Epithelial cell of proximal tubule (primary cell): Measurements from ENCODE around the gene MYL6B. TPM values are rescaled to one million over a fixed set of nuclear protein-coding genes. Genes with fewer than 3 reads are reported as not detected.
"Not testable (repeated sequence)": the region's sequence is repeated elsewhere in the genome, so short reads cannot be mapped to it uniquely, and the experiment has no call there.

Experiments used
- DNase-seq: peaks from one replicate; pipeline ENCODE4 v3.0.0-alpha.2; 2011; ENCODE audit warnings: low read depth
- H3K4me3 ChIP-seq: 2 replicates; pipeline ENCODE4 v1.5.1; 2011; ENCODE audit warnings: low read depth, mild to moderate bottlenecking, low read length
- CTCF ChIP-seq: conservative IDR thresholded peaks from 2 replicates; pipeline ENCODE4 v1.5.1; 2012; ENCODE audit warnings: low read depth, mild to moderate bottlenecking, low read length
- total RNA-seq: library from RNA; depleted of rRNA; stranded (reverse); fragments of >200 nt; gene quantifications from 2 replicates; pipeline ENCODE4 v1.2.3, GENCODE V29; 2015

Gene MYL6B
- total RNA-seq, 1 donor from 2014 or later, result 133 TPM

- no peak for DNase-seq
- H3K4me3 ChIP-seq, result peak overlapping the region; percentile 92
- no peak for TF ChIP-seq CTCF
Observed at GRCh38 chr12:56190695-56191155, 38.3 kb downstream of the MYL6B start.

GRCh38 chr12:56192582-56192981 is 40.2 kb downstream of the MYL6B start:
- TF ChIP-seq CTCF, result no peak
- no peak overlapping the region for H3K4me3 ChIP-seq
- no peak for DNase-seq

- peak; percentile 35 for DNase-seq
- no peak overlapping the region for H3K4me3 ChIP-seq
- TF ChIP-seq CTCF, result peak; percentile 89
Observed at GRCh38 chr12:56193025-56193578, 40.7 kb downstream of the MYL6B start.

- not testable (repeated sequence) for H3K4me3 ChIP-seq, DNase-seq
Observed at GRCh38 chr12:56196818-56197550, 44.6 kb downstream of the MYL6B start.

GRCh38 chr12:56197921-56198635 is 45.7 kb downstream of the MYL6B start:
- DNase-seq, result no peak
- TF ChIP-seq CTCF, result no peak
- H3K4me3 ChIP-seq, result no peak overlapping the region

GRCh38 chr12:56198836-56199235 is 46.4 kb downstream of the MYL6B start:
- no peak overlapping the region for H3K4me3 ChIP-seq
- no peak for TF ChIP-seq CTCF
- DNase-seq, result no peak

GRCh38 chr12:56202366-56202765 is 50.0 kb downstream of the MYL6B start:
- no peak for TF ChIP-seq CTCF
- H3K4me3 ChIP-seq, result no peak overlapping the region
- DNase-seq, result no peak
